Measurements from ENCODE around the gene PCDH18.

PCDH18 gene

GRCh38 chr4:137558951-137559350, 26.7 kb upstream of the PCDH18 start:
- TF ChIP-seq MAX (IDR thresholded peaks at IDR 0.05), result no peak

- TF ChIP-seq CEBPB (IDR thresholded peaks at IDR 0.05) (0 out of 2 replicates have a peak, but pooled peaks have one; percentile 1), USF1 (IDR thresholded peaks at IDR 0.05) (no peak)
Measured at GRCh38 chr4:137545461-137545861, 13.2 kb upstream of the PCDH18 start.

- no peak for TF ChIP-seq MAX (IDR thresholded peaks at IDR 0.05)
- TF ChIP-seq REST (IDR thresholded peaks at IDR 0.05; ENCODE audit: low read depth), result no peak
- no peak for TF ChIP-seq CEBPB (IDR thresholded peaks at IDR 0.05)
- TF ChIP-seq NFIC (IDR thresholded peaks at IDR 0.05), result no peak
- TF ChIP-seq EGR1 (IDR thresholded peaks at IDR 0.05), result no peak
- no peak for TF ChIP-seq EP300 (IDR thresholded peaks at IDR 0.05; ENCODE audit: borderline replicate concordance)
- no peak for TF ChIP-seq FOXM1 (IDR thresholded peaks at IDR 0.05; ENCODE audit: borderline replicate concordance, low read depth)
- no peak for TF ChIP-seq TAF1 (IDR thresholded peaks at IDR 0.05; ENCODE audit: low read depth)
- TF ChIP-seq USF1 (IDR thresholded peaks at IDR 0.05), result no peak
Measured at GRCh38 chr4:137543648-137544047, 11.4 kb upstream of the PCDH18 start.

- no peak for TF ChIP-seq ZBTB7A (IDR thresholded peaks at IDR 0.05; ENCODE audit: low read depth)
- no peak for TF ChIP-seq FOXM1 (IDR thresholded peaks at IDR 0.05; ENCODE audit: borderline replicate concordance, low read depth)
Measured at GRCh38 chr4:137543198-137543597, 10.9 kb upstream of the PCDH18 start.

GRCh38 chr4:137541876-137542646, 9.8 kb upstream of the PCDH18 start:
- TF ChIP-seq ZBTB7A (IDR thresholded peaks at IDR 0.05; ENCODE audit: low read depth) (no peak), REST (IDR thresholded peaks at IDR 0.05; ENCODE audit: low read depth) (no peak), USF1 (IDR thresholded peaks at IDR 0.05) (no peak), CEBPB (IDR thresholded peaks at IDR 0.05) (no peak), CREB1 (IDR thresholded peaks at IDR 0.05; ENCODE audit: low read depth) (no peak), FOXM1 (IDR thresholded peaks at IDR 0.05; ENCODE audit: borderline replicate concordance, low read depth) (no peak), YY1 (IDR thresholded peaks at IDR 0.05; ENCODE audit: low read depth) (no peak), EGR1 (IDR thresholded peaks at IDR 0.05) (no peak), MAX (IDR thresholded peaks at IDR 0.05) (no peak), TAF1 (IDR thresholded peaks at IDR 0.05; ENCODE audit: low read depth) (no peak), RAD21 (IDR thresholded peaks at IDR 0.05; ENCODE audit: low read depth) (no peak), NFIC (IDR thresholded peaks at IDR 0.05) (no peak), EP300 (IDR thresholded peaks at IDR 0.05; ENCODE audit: borderline replicate concordance) (no peak), TCF12 (IDR thresholded peaks at IDR 0.05; ENCODE audit: low read depth) (no peak)

GRCh38 chr4:137541181-137541580, 8.9 kb upstream of the PCDH18 start:
- TF ChIP-seq YY1 (IDR thresholded peaks at IDR 0.05; ENCODE audit: low read depth), result no peak
- no peak for TF ChIP-seq FOXM1 (IDR thresholded peaks at IDR 0.05; ENCODE audit: borderline replicate concordance, low read depth)
- no peak for TF ChIP-seq EGR1 (IDR thresholded peaks at IDR 0.05)
- TF ChIP-seq MAX (IDR thresholded peaks at IDR 0.05), result no peak
- TF ChIP-seq TCF12 (IDR thresholded peaks at IDR 0.05; ENCODE audit: low read depth), result no peak
- TF ChIP-seq EP300 (IDR thresholded peaks at IDR 0.05; ENCODE audit: borderline replicate concordance), result no peak
- no peak for TF ChIP-seq ZBTB7A (IDR thresholded peaks at IDR 0.05; ENCODE audit: low read depth)
- no peak for TF ChIP-seq REST (IDR thresholded peaks at IDR 0.05; ENCODE audit: low read depth)
- TF ChIP-seq TEAD4 (IDR thresholded peaks at IDR 0.05), result no peak
- no peak for TF ChIP-seq CEBPB (IDR thresholded peaks at IDR 0.05)
- TF ChIP-seq RAD21 (IDR thresholded peaks at IDR 0.05; ENCODE audit: low read depth), result no peak
- no peak for TF ChIP-seq CREB1 (IDR thresholded peaks at IDR 0.05; ENCODE audit: low read depth)
- TF ChIP-seq TAF1 (IDR thresholded peaks at IDR 0.05; ENCODE audit: low read depth), result no peak
- TF ChIP-seq NFIC (IDR thresholded peaks at IDR 0.05), result no peak
- TF ChIP-seq USF1 (IDR thresholded peaks at IDR 0.05), result no peak
